HepG2 (cell line): ENCODE data around the gene DDX10. TPM values are rescaled to one million over a fixed set of nuclear protein-coding genes. Genes with fewer than 3 reads are reported as not detected.

Experiments used
- ATAC-seq: fragments of 200-7000 bp; cut with Tn5 transposase; 3 replicates; pipeline ENCODE4 v1.9.1; 2020; ENCODE audit warnings: mild to moderate bottlenecking, moderate library complexity
- BruUV-seq: library from RNA; stranded (reverse); fragments of 400-500 nt; replicated peaks from 2 replicates; lab custom pipeline; 2021; lab: Mats Ljungman, UMichigan
- CTCF ChIA-PET: fragments of 300-600 bp; formaldehyde crosslinking; extraction: SDS; loops from one replicate; lab custom pipeline; 2021; ENCODE audit warnings: low total read pairs, inconsistent platforms, low intra/inter-chr PET ratio; lab: Yijun Ruan, JAX
- POLR2A ChIA-PET: fragments of 350-600 bp; sonication (Branson Sonifier 250); formaldehyde crosslinking; loops from one replicate; lab custom pipeline; 2020; ENCODE audit warnings: antibody characterized with exemption, inconsistent platforms; lab: Yijun Ruan, JAX
- DNase-seq: peaks from one replicate; pipeline ENCODE4 v3.0.0-alpha.2; 2015; ENCODE audit warnings: low spot score
- FAIRE-seq: peaks from 3 replicates; lab custom pipeline; 2011; peaks lifted over from hg19 to GRCh38; lab: Jason Lieb, UNC
- H2AFZ ChIP-seq: one replicate; pipeline ENCODE4 v1.6.1; 2011; ENCODE audit warnings: low read length, inconsistent platforms
- H3K27ac ChIP-seq: fragments of 300-600 bp; 3 replicates; pipeline ENCODE4 v1.8.0; 2011; ENCODE audit warnings: mixed run types, mild to moderate bottlenecking, mixed read lengths, low read length, inconsistent platforms; ENCODE audit not compliant: insufficient read depth; ENCODE audit errors: extremely low read length
- H3K27me3 ChIP-seq, 2 experiments: fragments of 200-600 bp in 1 of 2; 2 replicates in 1 of 2; 3 replicates in 1 of 2; pipeline versions ENCODE4 v1.6.0 to v1.8.0; 2011; ENCODE audit warnings: low read length in 2 of 2, mild to moderate bottlenecking in 2 of 2, moderate library complexity in 2 of 2, inconsistent platforms in 1 of 2; ENCODE audit not compliant: insufficient read depth in 2 of 2, control insufficient read depth in 1 of 2
- H3K36me3 ChIP-seq, 2 experiments: fragments of 200-600 bp in 1 of 2; replicated peaks in 1 of 2; 2 replicates in 1 of 2; 3 replicates in 1 of 2; pipeline versions ENCODE4 v1.5.1 to v1.8.0; 2011; ENCODE audit warnings: low read length in 2 of 2, inconsistent platforms in 1 of 2; ENCODE audit not compliant: insufficient read depth in 2 of 2, control insufficient read depth in 1 of 2
- H3K4me1 ChIP-seq: 2 replicates; pipeline ENCODE4 v1.5.1; 2012; ENCODE audit warnings: low read length, inconsistent platforms; ENCODE audit not compliant: insufficient read depth
- H3K4me2 ChIP-seq: 2 replicates; pipeline ENCODE4 v1.6.0; 2011; ENCODE audit warnings: low read depth, low read length, inconsistent platforms
- H3K4me3 ChIP-seq, 3 experiments: fragments of 200-600 bp in 1 of 3; sonication (generic), shearing (Covaris generic) in 1 of 3; replicated peaks in 1 of 3; 2 replicates each; pipeline ENCODE4 v1.5.1; 2011 to 2016; ENCODE audit warnings: low read length in 3 of 3, inconsistent platforms in 2 of 3, low read depth in 2 of 3, mild to moderate bottlenecking in 2 of 3, control low read depth in 1 of 3, mixed read lengths in 1 of 3; ENCODE audit not compliant: insufficient read depth in 1 of 3
- H3K79me2 ChIP-seq: one replicate; pipeline ENCODE4 v1.6.1; 2011; ENCODE audit warnings: low read length, inconsistent platforms; ENCODE audit not compliant: insufficient read depth
- H3K9ac ChIP-seq: 2 replicates; pipeline ENCODE4 v1.6.0; 2011; ENCODE audit warnings: mild to moderate bottlenecking, low read depth, low read length, inconsistent platforms; ENCODE audit not compliant: insufficient read depth
- H3K9me3 ChIP-seq: 2 replicates; pipeline ENCODE4 v1.5.1; 2012; ENCODE audit warnings: mild to moderate bottlenecking, low read length
- H4K20me1 ChIP-seq: 2 replicates; pipeline ENCODE4 v1.6.0; 2011; ENCODE audit warnings: inconsistent platforms, mild to moderate bottlenecking, low read length, moderate library complexity; ENCODE audit not compliant: insufficient read depth
- GATA4 ChIP-seq: sonication (generic); IDR thresholded peaks from 2 replicates; pipeline ENCODE4 v1.6.1; 2016; ENCODE audit warnings: antibody characterized with exemption, low read depth, borderline replicate concordance
- RBFOX2 ChIP-seq: fragments of 200-400 bp; formaldehyde crosslinking; IDR thresholded peaks from 2 replicates; pipeline ENCODE4 v1.6.1; 2017; ENCODE audit warnings: low read depth, mild to moderate bottlenecking, low read length
- ZBTB1 ChIP-seq: sonication (generic); formaldehyde crosslinking; IDR thresholded peaks from 2 replicates; pipeline ENCODE4 v1.4.0; 2020; ENCODE audit warnings: missing genetic modification reagents, borderline replicate concordance
- ZBTB40 ChIP-seq, 2 experiments: fragments of 450-650 bp in 1 of 2; sonication (generic) in 1 of 2; formaldehyde crosslinking in 1 of 2; IDR thresholded peaks; 2 replicates each; pipeline versions ENCODE4 v1.6.1 to v1.8.0; 2016 to 2022; ENCODE audit warnings: antibody characterized with exemption in 1 of 2, mild to moderate bottlenecking in 1 of 2, missing genetic modification reagents in 1 of 2
- ZNF891 ChIP-seq: sonication (generic); formaldehyde crosslinking; IDR thresholded peaks from 2 replicates; pipeline ENCODE4 v1.5.0; 2020; ENCODE audit warnings: mild to moderate bottlenecking, missing genetic modification reagents
- WGBS: methylation state at CpG from one replicate; pipeline ENCODE4 v1.1.6; 2017; ENCODE audit warnings: low lambda C conversion rate; 5-methylcytosine and 5-hydroxymethylcytosine counted together
- in situ Hi-C: cut with HindIII; loops from 2 replicates; pipeline ENCODE4 v1.10.0; 2017; ENCODE audit warnings: low pct_unique_long_range_greater_than_20kb; ENCODE audit not compliant: extremely low pct_ligation_motif_present
- intact Hi-C: fragments of 100-400 bp; cut with micrococcal nuclease; formaldehyde crosslinking; loops from one replicate; pipeline ENCODE4 v1.10.0; 2022; ENCODE audit not compliant: unreplicated experiment
- polyA plus RNA-seq, 8 experiments: library from polyadenylated mRNA; depleted of rRNA in 3 of 8; stranded (reverse) in 7 of 8; unstranded in 1 of 8; fragments of >200 nt; fragmentation: Illumina TruSeq in 4 of 8; extraction: Trizol in 4 of 8; gene quantifications; 2 replicates each; pipeline versions ENCODE4 v1.2.1 to v1.2.3, GENCODE V29; 2011 to 2016; ENCODE audit warnings: low read depth in 4 of 8, missing spikeins in 1 of 8, mixed read lengths in 1 of 8; ENCODE audit not compliant: insufficient read depth in 1 of 8
- total RNA-seq, 5 experiments: library from RNA; depleted of rRNA; stranded (reverse); fragments of >200 nt; fragmentation: Illumina TruSeq; extraction: Trizol; gene quantifications; 2 replicates each; pipeline ENCODE4 v1.2.3, GENCODE V29; 2016; ENCODE audit warnings: low read depth in 1 of 5
- TF ChIP-seq, protein P1 (sequence below): sonication (generic); formaldehyde crosslinking; IDR thresholded peaks from 2 replicates; pipeline ENCODE4 v1.8.0; 2022; ENCODE audit warnings: missing genetic modification reagents, mild to moderate bottlenecking, moderate library complexity, borderline replicate concordance
- TF ChIP-seq, protein P2 (sequence below): sonication (generic); formaldehyde crosslinking; IDR thresholded peaks from 2 replicates; pipeline ENCODE4 v1.5.0; 2020; ENCODE audit warnings: mild to moderate bottlenecking, missing genetic modification reagents

DDX10 gene
- total and polyA plus RNA-seq, 2 of the 13 experiments (the other 11 are each of a cell fraction or from before 2014, with no cell fraction given), result 17.0 to 32.0 TPM

DNA sequence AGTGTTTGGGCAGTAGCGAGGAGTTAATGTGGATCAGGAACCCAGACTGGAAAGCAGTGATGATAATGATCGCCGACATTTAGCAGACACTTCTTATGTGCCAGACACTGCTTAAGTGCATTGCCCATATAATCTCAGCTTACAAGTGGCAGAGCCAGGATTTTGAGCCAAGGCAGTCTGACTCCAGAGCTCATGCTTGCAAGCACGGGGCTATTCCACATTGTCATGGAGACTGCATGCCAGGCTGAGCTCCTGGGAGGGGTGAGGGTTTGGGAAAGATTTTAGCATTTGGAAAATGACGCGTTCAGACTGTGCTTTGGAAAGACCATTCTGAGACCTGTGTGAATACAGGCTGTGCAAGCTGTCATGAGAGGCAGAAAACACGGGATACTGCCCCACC lies 302.7 kb downstream of the DDX10 start:
- H2AFZ ChIP-seq, result no peak overlapping the region
- H3K36me3 ChIP-seq, result no peaks in the 10 kb centered on the region
- H3K4me2 ChIP-seq, result no peak overlapping the region
- CTCF ChIA-PET, result no interaction called here
- 50% methylated on average over 7 of the region's 7 CpGs for WGBS
- in situ Hi-C loops (no loop called here), intact Hi-C loops (no loop called here)
- no peaks in the 10 kb centered on the region for H3K9me3 ChIP-seq
- no peaks in the 10 kb centered on the region for H3K4me1 ChIP-seq
- no peak for FAIRE-seq
- TF ChIP-seq, protein P1, sequence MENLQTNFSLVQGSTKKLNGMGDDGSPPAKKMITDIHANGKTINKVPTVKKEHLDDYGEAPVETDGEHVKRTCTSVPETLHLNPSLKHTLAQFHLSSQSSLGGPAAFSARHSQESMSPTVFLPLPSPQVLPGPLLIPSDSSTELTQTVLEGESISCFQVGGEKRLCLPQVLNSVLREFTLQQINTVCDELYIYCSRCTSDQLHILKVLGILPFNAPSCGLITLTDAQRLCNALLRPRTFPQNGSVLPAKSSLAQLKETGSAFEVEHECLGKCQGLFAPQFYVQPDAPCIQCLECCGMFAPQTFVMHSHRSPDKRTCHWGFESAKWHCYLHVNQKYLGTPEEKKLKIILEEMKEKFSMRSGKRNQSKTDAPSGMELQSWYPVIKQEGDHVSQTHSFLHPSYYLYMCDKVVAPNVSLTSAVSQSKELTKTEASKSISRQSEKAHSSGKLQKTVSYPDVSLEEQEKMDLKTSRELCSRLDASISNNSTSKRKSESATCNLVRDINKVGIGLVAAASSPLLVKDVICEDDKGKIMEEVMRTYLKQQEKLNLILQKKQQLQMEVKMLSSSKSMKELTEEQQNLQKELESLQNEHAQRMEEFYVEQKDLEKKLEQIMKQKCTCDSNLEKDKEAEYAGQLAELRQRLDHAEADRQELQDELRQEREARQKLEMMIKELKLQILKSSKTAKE, result no peak
- TF ChIP-seq ZBTB1 (CRISPR knock-in tag) (no peak), GATA4 (no peak), RBFOX2 (no peak), ZNF891 (no peak), ZBTB40 (IDR thresholded peaks at IDR 0.05) (no peak), ZBTB40 (CRISPR knock-in tag; IDR thresholded peaks at IDR 0.05) (no peak)
- TF ChIP-seq, protein P2, sequence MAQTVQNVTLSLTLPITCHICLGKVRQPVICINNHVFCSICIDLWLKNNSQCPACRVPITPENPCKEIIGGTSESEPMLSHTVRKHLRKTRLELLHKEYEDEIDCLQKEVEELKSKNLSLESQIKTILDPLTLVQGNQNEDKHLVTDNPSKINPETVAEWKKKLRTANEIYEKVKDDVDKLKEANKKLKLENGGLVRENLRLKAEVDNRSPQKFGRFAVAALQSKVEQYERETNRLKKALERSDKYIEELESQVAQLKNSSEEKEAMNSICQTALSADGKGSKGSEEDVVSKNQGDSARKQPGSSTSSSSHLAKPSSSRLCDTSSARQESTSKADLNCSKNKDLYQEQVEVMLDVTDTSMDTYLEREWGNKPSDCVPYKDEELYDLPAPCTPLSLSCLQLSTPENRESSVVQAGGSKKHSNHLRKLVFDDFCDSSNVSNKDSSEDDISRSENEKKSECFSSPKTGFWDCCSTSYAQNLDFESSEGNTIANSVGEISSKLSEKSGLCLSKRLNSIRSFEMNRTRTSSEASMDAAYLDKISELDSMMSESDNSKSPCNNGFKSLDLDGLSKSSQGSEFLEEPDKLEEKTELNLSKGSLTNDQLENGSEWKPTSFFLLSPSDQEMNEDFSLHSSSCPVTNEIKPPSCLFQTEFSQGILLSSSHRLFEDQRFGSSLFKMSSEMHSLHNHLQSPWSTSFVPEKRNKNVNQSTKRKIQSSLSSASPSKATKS (CRISPR knock-in tag), result no peak
- TF ChIP-seq, all 625 proteins: peak for 0
- POLR2A ChIA-PET, result no interaction called here
- no peak overlapping the region for H3K27ac ChIP-seq
- ATAC-seq, result no peak
- H3K4me3 ChIP-seq, result no peak overlapping the region
- H3K27me3 ChIP-seq, result peaks cover 0 to 11% of the 10 kb centered on the region in 2 experiments; a peak in 3 of 5 replicates
- H3K79me2 ChIP-seq, result no peaks in the 10 kb centered on the region
- no peaks in the 10 kb centered on the region for H4K20me1 ChIP-seq
- no TSS peak for BruUV-seq
- no peak overlapping the region for H3K9ac ChIP-seq
- no peak for DNase-seq
